ENCODE results near the gene TMEM179.

DNA sequence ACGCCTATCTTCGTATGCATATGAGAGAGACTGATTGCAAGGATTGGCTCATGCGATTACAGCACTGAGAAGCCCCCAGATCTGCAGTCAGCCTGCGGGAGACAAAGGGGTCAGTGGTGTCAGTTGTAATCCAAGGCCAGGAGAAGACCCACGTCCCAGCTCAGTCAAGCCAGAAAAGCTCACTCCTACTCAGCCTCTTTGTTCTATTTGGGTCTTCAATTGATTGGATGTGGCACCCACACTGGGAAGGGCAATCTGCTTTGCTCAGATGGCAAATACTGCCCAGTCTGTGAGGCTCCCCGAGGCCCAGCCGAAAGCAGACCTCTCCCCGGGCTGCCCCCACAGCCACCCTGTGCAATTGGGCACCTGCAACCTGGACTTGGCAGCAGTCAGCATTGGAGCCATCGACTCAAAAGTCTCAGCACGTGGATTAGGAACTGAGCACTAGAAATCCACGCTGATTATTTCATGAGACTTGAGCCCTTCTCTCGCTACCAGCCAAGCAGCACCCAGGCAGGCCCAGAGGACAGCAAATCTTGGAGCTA lies 39.6 kb upstream of the TMEM179 start:
- TF ChIP-seq, protein P1, sequence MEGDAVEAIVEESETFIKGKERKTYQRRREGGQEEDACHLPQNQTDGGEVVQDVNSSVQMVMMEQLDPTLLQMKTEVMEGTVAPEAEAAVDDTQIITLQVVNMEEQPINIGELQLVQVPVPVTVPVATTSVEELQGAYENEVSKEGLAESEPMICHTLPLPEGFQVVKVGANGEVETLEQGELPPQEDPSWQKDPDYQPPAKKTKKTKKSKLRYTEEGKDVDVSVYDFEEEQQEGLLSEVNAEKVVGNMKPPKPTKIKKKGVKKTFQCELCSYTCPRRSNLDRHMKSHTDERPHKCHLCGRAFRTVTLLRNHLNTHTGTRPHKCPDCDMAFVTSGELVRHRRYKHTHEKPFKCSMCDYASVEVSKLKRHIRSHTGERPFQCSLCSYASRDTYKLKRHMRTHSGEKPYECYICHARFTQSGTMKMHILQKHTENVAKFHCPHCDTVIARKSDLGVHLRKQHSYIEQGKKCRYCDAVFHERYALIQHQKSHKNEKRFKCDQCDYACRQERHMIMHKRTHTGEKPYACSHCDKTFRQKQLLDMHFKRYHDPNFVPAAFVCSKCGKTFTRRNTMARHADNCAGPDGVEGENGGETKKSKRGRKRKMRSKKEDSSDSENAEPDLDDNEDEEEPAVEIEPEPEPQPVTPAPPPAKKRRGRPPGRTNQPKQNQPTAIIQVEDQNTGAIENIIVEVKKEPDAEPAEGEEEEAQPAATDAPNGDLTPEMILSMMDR (IDR thresholded peaks at IDR 0.05) = no peak
- no peak for TF ChIP-seq POLR2A (IDR thresholded peaks at IDR 0.05)
